Measurements from ENCODE around the gene SOX6.

Gene SOX6

GRCh38 chr11:16126362-16126761 lies 230.0 kb downstream of the SOX6 start:
- no peak for TF ChIP-seq CTCF (conservative IDR thresholded peaks at IDR 0.05; ENCODE audit: low read depth, low read length)
- no peak overlapping the region for H3K4me3 ChIP-seq (ENCODE audit: low read length)
- DNase-seq (ENCODE audit: low read depth): no peak

- DNase-seq (ENCODE audit: low read depth): no peak
- TF ChIP-seq CTCF (conservative IDR thresholded peaks at IDR 0.05; ENCODE audit: low read depth, low read length): no peak
- no peak overlapping the region for H3K4me3 ChIP-seq (ENCODE audit: low read length)
Measured at GRCh38 chr11:16125796-16126195, 230.6 kb downstream of the SOX6 start.

GRCh38 chr11:16124390-16124789 lies 232.0 kb downstream of the SOX6 start:
- no peak for TF ChIP-seq CTCF (conservative IDR thresholded peaks at IDR 0.05; ENCODE audit: low read depth, low read length)
- no peak overlapping the region for H3K4me3 ChIP-seq (ENCODE audit: low read length)
- DNase-seq (ENCODE audit: low read depth): no peak

DNA sequence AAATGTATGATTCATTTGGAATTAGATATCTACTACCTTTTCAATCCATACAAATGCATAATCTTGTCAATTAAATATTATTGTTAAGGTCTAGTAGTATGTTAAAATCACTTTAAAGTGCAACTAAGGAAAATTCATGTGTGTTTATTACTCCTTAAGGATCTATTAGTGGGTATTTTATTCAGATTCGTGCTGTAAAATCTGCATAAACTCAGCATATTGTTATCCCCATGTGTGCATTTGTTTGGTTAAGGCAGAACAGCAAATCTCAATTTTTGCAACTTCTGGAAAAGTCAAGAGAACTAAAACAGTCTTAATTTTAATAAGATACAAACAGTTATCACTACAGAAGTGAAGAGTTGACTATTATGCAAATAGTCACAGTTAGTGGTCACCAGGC lies 234.5 kb downstream of the SOX6 start:
- no peak for TF ChIP-seq CTCF (conservative IDR thresholded peaks at IDR 0.05; ENCODE audit: low read depth, low read length)
- no peak for DNase-seq (ENCODE audit: low read depth)
- no peak overlapping the region for H3K4me3 ChIP-seq (ENCODE audit: low read length)

DNA sequence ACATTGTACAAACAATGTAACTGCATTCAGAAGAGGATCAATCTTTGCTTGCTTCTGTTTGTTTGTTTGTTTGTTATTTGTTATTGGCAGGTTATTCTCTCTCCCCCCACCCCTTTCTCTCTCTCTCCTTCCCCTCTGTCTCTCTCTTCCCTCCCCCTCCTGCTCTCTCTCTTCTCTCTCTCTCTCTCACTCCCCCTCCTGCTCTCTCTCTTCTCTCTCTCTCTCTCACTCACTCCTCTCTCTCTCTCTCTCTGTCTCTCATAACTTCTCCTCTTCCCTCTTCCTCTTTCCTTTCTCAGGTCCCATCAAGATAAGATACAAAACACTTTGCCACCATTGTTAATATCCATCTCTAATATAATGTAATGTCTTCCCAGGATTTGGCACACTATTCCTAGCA lies 236.3 kb downstream of the SOX6 start:
- no peak for TF ChIP-seq CTCF (conservative IDR thresholded peaks at IDR 0.05; ENCODE audit: low read depth, low read length)
- H3K4me3 ChIP-seq (ENCODE audit: low read length): no peak overlapping the region
- DNase-seq (ENCODE audit: low read depth): no peak

DNA sequence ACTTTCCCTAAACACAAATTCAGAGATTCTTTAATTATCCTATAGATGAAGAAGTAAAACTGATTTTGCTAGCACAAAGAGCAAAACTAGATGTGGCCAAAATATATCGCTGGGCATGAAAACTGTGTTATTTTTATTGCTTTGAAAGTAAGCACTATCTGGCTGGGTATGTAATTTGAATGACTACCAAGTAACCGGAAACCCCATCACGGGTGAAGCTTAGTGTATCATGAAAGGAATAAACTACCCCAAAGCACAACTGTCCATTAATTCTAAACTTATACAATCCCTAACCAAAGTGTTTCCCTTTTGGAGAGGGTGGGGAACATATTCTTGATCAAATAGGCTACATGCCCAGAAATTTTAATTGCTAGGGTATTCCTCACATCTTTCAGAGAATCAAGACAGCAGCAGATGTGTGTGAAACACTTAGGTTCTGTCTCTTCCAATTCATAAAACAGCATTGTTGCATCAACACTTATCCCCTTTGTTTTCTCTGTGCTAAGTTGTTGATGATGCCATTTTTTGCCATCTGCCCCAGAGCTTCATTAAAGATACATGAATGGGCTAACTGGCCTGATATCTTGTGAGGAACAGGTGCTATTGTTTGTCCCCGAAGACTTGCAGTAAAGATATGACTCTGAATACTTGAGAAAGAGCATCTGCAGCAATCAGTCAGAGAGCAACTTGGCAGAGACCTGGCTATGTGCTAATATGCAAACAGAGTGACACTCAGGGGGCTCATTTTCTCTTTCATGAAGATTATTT lies 238.2 kb downstream of the SOX6 start:
- H3K4me3 ChIP-seq (ENCODE audit: low read length): no peak overlapping the region
- TF ChIP-seq CTCF (conservative IDR thresholded peaks at IDR 0.05; ENCODE audit: low read depth, low read length): no peak
- DNase-seq (ENCODE audit: low read depth): no peak
